ENCODE measurements around the gene GALNT7.

DNA sequence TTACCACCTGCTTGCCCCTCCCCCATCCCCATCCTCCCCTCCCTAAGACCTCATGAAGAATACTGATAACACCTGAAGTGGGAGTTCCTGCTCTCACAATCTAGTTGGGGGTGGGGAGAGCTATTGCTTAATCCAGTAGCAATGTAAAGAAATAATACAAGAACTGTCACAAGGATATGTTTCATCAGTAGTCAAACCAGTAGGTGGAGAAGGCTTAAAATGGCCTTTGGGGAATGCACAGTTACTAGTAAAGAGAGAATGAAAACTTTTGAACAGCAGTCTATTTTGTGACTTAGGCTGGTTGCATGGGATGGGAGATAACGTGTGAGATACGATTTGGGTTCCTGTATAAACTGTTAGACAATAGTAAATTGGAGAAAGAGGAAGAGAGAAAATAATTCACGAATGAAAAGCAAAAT lies 6.0 kb downstream of the GALNT7 start:
- TF ChIP-seq, protein P1, sequence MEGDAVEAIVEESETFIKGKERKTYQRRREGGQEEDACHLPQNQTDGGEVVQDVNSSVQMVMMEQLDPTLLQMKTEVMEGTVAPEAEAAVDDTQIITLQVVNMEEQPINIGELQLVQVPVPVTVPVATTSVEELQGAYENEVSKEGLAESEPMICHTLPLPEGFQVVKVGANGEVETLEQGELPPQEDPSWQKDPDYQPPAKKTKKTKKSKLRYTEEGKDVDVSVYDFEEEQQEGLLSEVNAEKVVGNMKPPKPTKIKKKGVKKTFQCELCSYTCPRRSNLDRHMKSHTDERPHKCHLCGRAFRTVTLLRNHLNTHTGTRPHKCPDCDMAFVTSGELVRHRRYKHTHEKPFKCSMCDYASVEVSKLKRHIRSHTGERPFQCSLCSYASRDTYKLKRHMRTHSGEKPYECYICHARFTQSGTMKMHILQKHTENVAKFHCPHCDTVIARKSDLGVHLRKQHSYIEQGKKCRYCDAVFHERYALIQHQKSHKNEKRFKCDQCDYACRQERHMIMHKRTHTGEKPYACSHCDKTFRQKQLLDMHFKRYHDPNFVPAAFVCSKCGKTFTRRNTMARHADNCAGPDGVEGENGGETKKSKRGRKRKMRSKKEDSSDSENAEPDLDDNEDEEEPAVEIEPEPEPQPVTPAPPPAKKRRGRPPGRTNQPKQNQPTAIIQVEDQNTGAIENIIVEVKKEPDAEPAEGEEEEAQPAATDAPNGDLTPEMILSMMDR (IDR thresholded peaks at IDR 0.05): no peak
- no peak for TF ChIP-seq POLR2A (IDR thresholded peaks at IDR 0.05)
